Effector memory CD8-positive, alpha-beta T cell (primary cell): ENCODE measurements around the gene FGD5.

ENCODE experiments used
- ATAC-seq: fragments of 150-1000 bp; cut with Tn5 transposase; replicated peaks from 2 replicates; pipeline ENCODE4 v1.10.0; 2021; ENCODE audit warnings: mild to moderate bottlenecking, moderate library complexity
- DNase-seq, 3 experiments: peaks; one replicate each; pipeline ENCODE4 v3.0.0; 2021
- H3K27ac Mint-ChIP-seq, 2 donors: one replicate each; pipeline ENCODE4 v1.8.0; 2022; ENCODE audit warnings: mild to moderate bottlenecking in 2 of 2, mixed read lengths in 2 of 2, moderate library complexity in 2 of 2
- H3K27me3 Mint-ChIP-seq, 2 donors: one replicate each; pipeline ENCODE4 v1.8.0; 2022; ENCODE audit warnings: mixed read lengths in 2 of 2
- H3K36me3 Mint-ChIP-seq: one replicate; pipeline ENCODE4 v1.8.0; 2022; ENCODE audit warnings: mild to moderate bottlenecking, moderate library complexity, mixed read lengths; ENCODE audit not compliant: insufficient read depth
- H3K4me1 Mint-ChIP-seq, 2 donors: one replicate each; pipeline ENCODE4 v1.8.0; 2022; ENCODE audit warnings: low read depth in 2 of 2, mixed read lengths in 2 of 2
- H3K4me3 Mint-ChIP-seq, 2 donors: one replicate each; pipeline ENCODE4 v1.8.0; 2022; ENCODE audit warnings: mild to moderate bottlenecking in 2 of 2, mixed read lengths in 2 of 2, moderate library complexity in 2 of 2
- H3K9me3 Mint-ChIP-seq, 2 donors: one replicate each; pipeline ENCODE4 v1.8.0; 2022; ENCODE audit warnings: mixed read lengths in 2 of 2

FGD5 gene

GRCh38 chr3:14929310-14930074, 110.7 kb downstream of the FGD5 start:
- no peaks in the 10 kb centered on the region for H3K9me3 Mint-ChIP-seq
- no peaks in the 10 kb centered on the region for H3K27me3 Mint-ChIP-seq
- ATAC-seq, result no peak
- no peaks in the 10 kb centered on the region for H3K4me1 Mint-ChIP-seq
- H3K27ac Mint-ChIP-seq, result no peak overlapping the region
- no peaks in the 10 kb centered on the region for H3K36me3 Mint-ChIP-seq
- DNase-seq, result no peak
- no peak overlapping the region for H3K4me3 Mint-ChIP-seq

GRCh38 chr3:14933820-14934425, 115.2 kb downstream of the FGD5 start:
- no peaks in the 10 kb centered on the region for H3K4me1 Mint-ChIP-seq
- no peaks in the 10 kb centered on the region for H3K27me3 Mint-ChIP-seq
- ATAC-seq (no peak), DNase-seq (no peak)
- no peaks in the 10 kb centered on the region for H3K9me3 Mint-ChIP-seq
- no peaks in the 10 kb centered on the region for H3K36me3 Mint-ChIP-seq
- no peak overlapping the region for H3K27ac Mint-ChIP-seq
- H3K4me3 Mint-ChIP-seq, result no peak overlapping the region

- Mint-ChIP-seq H3K9me3 (no peaks in the 10 kb centered on the region), H3K4me3 (no peak overlapping the region), H3K36me3 (no peaks in the 10 kb centered on the region), H3K4me1 (peaks cover 0 to 4% of the 10 kb centered on the region in 2 donors), H3K27ac (no peak overlapping the region), H3K27me3 (no peaks in the 10 kb centered on the region)
- ATAC-seq (no peak), DNase-seq (no peak)
Observed at GRCh38 chr3:14935592-14936345, 117.0 kb downstream of the FGD5 start.

- H3K9me3 Mint-ChIP-seq, result no peaks in the 10 kb centered on the region
- no peak for ATAC-seq
- H3K27ac Mint-ChIP-seq, result no peak overlapping the region
Observed at GRCh38 chr3:14938954-14939353, 120.2 kb downstream of the FGD5 start.

GRCh38 chr3:14941871-14942270, 123.1 kb downstream of the FGD5 start:
- ATAC-seq (no peak), DNase-seq (no peak)
- Mint-ChIP-seq H3K4me1 (peaks cover 6 to 17% of the 10 kb centered on the region in 2 donors), H3K27ac (peak overlapping the region; percentile 5 to 57), H3K36me3 (peaks cover 25% of the 10 kb centered on the region), H3K4me3 (no peak overlapping the region), H3K9me3 (no peaks in the 10 kb centered on the region), H3K27me3 (no peaks in the 10 kb centered on the region)

More at GRCh38 chr3:14938954-14939353, 120.2 kb downstream of the FGD5 start:
- H3K27me3 Mint-ChIP-seq, result no peaks in the 10 kb centered on the region
- peaks cover 5% of the 10 kb centered on the region for H3K36me3 Mint-ChIP-seq
- no peak overlapping the region for H3K4me3 Mint-ChIP-seq
- H3K4me1 Mint-ChIP-seq, result peaks cover 0 to 4% of the 10 kb centered on the region in 2 donors
- no peak for DNase-seq

GRCh38 chr3:14943042-14943441, 124.3 kb downstream of the FGD5 start:
- Mint-ChIP-seq H3K4me3 (no peak overlapping the region), H3K27me3 (no peaks in the 10 kb centered on the region), H3K4me1 (peaks cover 9 to 20% of the 10 kb centered on the region in 2 donors), H3K9me3 (no peaks in the 10 kb centered on the region), H3K36me3 (peaks cover 37% of the 10 kb centered on the region), H3K27ac (no peak overlapping the region)
- no peak for DNase-seq
- no peak for ATAC-seq

- Mint-ChIP-seq H3K4me1 (peaks cover 22 to 39% of the 10 kb centered on the region in 2 donors), H3K27ac (peak overlapping the region; percentile 99 to 100), H3K4me3 (peak overlapping the region; percentile 95 to 98), H3K27me3 (no peaks in the 10 kb centered on the region), H3K9me3 (no peaks in the 10 kb centered on the region), H3K36me3 (peaks cover 43% of the 10 kb centered on the region)
- DNase-seq, result no peak
- ATAC-seq, result no peak
Observed at GRCh38 chr3:14946236-14946635, 127.5 kb downstream of the FGD5 start.

GRCh38 chr3:14946739-14947099, 128.0 kb downstream of the FGD5 start:
- no peaks in the 10 kb centered on the region for H3K27me3 Mint-ChIP-seq
- H3K36me3 Mint-ChIP-seq, result peaks cover 43% of the 10 kb centered on the region
- ATAC-seq, result no peak
- peaks cover 22 to 42% of the 10 kb centered on the region in 2 donors for H3K4me1 Mint-ChIP-seq
- no peak for DNase-seq
- peak overlapping the region; percentile 99 to 100 for H3K27ac Mint-ChIP-seq
- H3K4me3 Mint-ChIP-seq, result peak overlapping the region; percentile 95 to 98
- H3K9me3 Mint-ChIP-seq, result no peaks in the 10 kb centered on the region

- H3K9me3 Mint-ChIP-seq, result no peaks in the 10 kb centered on the region
- ATAC-seq, result peak; percentile 69
Observed at GRCh38 chr3:14947100-14947885, 128.5 kb downstream of the FGD5 start, which contains the start of gene NR2C2. Gene NR2C2, plus strand, starts transcription at chr3:14947583. Its CDS starts 56,332 bp downstream, at chr3:15003915.

GRCh38 chr3:14947886-14948608, 129.3 kb downstream of the FGD5 start:
- Mint-ChIP-seq H3K9me3 (no peaks in the 10 kb centered on the region), H3K4me3 (peak overlapping the region; percentile 95 to 98), H3K4me1 (peaks cover 26 to 54% of the 10 kb centered on the region in 2 donors), H3K36me3 (peaks cover 40% of the 10 kb centered on the region), H3K27ac (peak overlapping the region; percentile 99 to 100), H3K27me3 (no peaks in the 10 kb centered on the region)
- ATAC-seq (peak; percentile 83), DNase-seq (peak; percentile 95 to 97 (median 96))

More at GRCh38 chr3:14947100-14947885, 128.5 kb downstream of the FGD5 start, which contains the start of gene NR2C2:
- Mint-ChIP-seq H3K27me3 (no peaks in the 10 kb centered on the region), H3K36me3 (peaks cover 43% of the 10 kb centered on the region), H3K4me1 (peaks cover 22 to 48% of the 10 kb centered on the region in 2 donors), H3K27ac (peak within 1 kb of the TSS; percentile 99 to 100), H3K4me3 (peak within 1 kb of the TSS; percentile 95 to 98)
- DNase-seq, result peak; percentile 81 to 87 (median 85)

- H3K36me3 Mint-ChIP-seq, result peaks cover 38% of the 10 kb centered on the region
- DNase-seq (no peak), ATAC-seq (no peak)
- H3K27ac Mint-ChIP-seq, result peak overlapping the region; percentile 99 to 100
- H3K9me3 Mint-ChIP-seq, result no peaks in the 10 kb centered on the region
- no peaks in the 10 kb centered on the region for H3K27me3 Mint-ChIP-seq
- H3K4me1 Mint-ChIP-seq, result peaks cover 28 to 59% of the 10 kb centered on the region in 2 donors
- peak overlapping the region; percentile 95 to 98 for H3K4me3 Mint-ChIP-seq
Observed at GRCh38 chr3:14948609-14949038, 129.9 kb downstream of the FGD5 start.

- DNase-seq (no peak), ATAC-seq (no peak)
- H3K27me3 Mint-ChIP-seq, result no peaks in the 10 kb centered on the region
- H3K27ac Mint-ChIP-seq, result peak overlapping the region; percentile 99 to 100
- peaks cover 38% of the 10 kb centered on the region for H3K36me3 Mint-ChIP-seq
- H3K4me3 Mint-ChIP-seq, result peak overlapping the region; percentile 95 to 98
- H3K9me3 Mint-ChIP-seq, result no peaks in the 10 kb centered on the region
- H3K4me1 Mint-ChIP-seq, result peaks cover 28 to 59% of the 10 kb centered on the region in 2 donors
Observed at GRCh38 chr3:14949126-14949525, 130.4 kb downstream of the FGD5 start.
